Islet precursor cell (in vitro differentiated cells): ENCODE results near the gene GRK6.

ENCODE experiments used
- DNase-seq: peaks from one replicate; pipeline ENCODE4 v3.0.0-alpha.2; 2018

The GRK6 gene

DNA sequence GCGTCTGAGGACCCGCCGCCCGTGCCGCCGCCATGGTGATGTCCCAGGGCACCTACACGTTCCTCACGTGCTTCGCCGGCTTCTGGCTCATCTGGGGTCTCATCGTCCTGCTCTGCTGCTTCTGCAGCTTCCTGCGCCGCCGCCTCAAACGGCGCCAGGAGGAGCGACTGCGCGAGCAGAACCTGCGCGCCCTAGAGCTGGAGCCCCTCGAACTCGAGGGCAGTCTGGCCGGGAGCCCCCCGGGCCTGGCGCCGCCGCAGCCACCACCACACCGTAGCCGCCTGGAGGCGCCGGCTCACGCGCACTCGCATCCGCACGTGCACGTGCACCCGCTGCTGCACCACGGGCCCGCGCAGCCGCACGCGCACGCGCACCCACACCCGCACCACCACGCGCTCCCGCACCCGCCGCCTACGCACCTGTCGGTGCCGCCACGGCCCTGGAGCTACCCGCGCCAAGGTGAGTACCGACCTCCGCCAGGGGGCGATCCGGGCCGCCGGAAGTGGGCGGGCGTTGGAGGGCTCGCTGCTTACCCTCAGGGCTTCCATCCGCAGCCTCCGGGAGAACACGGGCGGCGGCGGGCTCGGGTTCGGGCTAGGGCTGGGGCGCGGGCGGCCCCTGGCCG is 28.7 kb downstream of the GRK6 start:
- DNase-seq = peak; percentile 90

DNA sequence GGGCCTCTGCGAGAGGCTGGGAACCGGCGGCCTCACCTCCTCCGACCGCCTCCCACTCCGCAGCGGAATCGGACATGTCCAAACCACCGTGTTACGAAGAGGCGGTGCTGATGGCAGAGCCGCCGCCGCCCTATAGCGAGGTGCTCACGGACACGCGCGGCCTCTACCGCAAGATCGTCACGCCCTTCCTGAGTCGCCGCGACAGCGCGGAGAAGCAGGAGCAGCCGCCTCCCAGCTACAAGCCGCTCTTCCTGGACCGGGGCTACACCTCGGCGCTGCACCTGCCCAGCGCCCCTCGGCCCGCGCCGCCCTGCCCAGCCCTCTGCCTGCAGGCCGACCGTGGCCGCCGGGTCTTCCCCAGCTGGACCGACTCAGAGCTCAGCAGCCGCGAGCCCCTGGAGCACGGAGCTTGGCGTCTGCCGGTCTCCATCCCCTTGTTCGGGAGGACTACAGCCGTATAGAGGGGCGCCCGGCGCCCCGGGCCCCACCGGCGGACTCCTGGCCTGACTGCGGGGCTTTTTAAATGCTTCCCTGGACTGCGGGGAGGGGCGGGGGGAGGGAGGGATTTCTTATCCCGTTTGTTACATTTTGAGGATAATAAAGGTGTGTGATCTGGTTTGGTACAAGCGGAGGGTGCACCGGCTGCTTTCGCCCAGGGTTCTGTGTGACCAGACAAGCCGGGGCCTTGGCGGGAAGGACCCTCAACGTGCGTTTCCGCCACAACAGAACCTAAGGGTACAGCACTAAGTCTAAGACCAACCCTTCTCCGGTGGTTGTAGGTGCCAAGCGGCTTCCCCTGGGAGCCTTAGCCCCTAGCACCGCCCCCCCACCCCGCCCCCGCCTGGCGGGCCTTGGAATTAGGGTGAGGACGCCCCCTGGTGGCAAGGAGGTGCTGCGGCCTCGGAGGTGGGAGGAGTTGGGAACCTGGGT is 29.4 kb downstream of the GRK6 start:
- DNase-seq = peak; percentile 96

DNA sequence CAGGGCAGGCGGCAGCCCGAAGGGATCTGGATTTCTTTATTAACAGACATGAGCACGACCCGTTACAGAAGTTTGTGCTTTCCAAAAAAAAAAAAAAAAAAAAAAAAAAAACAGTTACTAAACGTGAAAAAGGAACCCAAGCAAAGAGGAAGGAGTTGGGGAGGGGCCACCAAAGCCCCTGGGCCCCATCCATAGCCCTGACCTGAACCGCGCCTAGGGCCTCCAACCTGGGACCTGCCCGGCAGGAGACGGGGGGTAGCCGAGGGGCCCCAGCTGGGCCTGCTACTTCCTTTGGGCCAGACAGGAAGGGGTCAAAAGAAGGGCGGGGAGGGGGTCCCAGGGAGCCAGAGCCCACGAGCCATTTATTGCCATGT is 30.1 kb downstream of the GRK6 start:
- no peak for DNase-seq

DNA sequence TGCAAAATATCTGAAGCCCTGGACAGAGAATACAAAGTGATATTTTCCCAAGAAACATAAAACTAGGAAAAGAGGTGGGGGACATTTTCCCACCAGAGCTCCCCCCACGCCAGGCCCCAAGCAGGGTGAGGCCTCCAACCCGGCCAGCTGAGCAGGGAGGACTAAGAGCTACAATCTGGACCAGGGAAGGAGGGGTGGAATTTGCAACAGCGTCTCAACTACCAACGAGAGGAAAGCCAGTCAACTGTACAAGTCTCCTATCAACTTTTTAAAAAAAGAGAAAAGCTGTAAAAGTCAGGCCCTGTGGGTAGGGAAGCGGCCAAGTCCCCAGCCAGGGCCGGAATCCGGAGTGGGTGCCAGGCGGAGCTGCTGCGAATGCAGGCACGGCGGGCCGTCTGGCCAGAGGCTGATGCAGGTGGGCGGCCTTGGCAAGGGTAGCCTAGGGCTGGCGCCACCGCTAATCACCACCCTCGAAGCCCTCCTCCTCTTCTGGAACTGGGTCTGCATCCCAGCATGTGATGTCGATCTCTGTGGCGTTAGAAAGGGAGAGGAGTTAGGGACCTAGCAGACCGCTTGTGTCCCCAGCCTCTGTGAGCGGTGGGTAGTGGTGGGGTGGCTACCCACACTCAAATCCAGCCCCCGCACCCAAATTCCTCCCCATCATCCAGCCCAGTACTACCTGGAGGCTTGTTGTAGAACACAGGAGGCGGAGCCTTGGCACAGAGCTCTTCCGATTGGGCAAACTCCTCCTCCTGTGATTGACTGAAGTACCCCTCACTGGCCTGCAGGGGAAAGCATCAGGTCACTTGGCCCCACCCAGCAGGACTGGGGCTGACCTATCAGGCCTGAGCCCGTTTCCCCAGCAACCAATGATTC is 30.7 kb downstream of the GRK6 start:
- peak; percentile 98 for DNase-seq

DNA sequence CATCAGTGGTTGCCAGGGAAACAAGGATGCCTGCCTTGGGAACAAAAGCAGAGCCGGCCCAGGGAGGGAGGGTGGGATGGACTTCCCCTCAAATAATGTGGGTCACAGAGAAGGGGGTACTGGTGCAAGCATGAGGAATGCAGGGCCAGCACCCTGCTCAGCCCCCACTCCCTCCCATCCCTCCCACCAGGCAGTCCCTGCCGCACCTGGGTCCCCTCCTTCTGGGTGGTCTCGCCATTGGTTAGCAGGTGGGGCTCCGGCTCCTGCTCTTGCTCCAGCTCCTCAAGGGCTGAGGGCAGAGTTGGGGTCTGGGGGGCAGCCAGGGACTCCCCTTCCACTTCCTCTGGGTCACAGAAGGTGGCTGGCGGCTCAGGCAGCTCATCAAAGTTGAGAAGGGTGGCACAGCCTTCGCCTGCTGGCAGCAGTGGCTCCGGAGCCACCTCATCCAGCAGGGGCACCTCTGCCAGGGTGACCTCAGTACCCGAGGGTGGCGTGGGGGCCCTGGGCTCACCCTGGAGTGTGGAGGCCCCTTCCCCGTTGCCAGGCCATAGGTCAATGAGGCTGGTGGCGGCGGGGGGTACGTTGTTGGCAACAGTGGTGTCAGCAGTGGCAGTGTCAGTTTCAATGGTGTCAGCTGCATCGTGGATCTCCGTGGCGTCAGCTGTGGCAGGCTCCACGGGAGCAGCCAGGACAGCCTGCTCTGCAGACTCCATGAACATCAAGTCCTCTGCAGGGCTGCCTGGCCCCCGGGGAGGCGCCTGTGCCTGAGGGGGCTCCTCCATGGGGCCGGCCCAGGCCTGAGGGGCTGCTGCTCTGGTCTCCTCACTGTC is 31.6 kb downstream of the GRK6 start:
- no peak for DNase-seq

DNA sequence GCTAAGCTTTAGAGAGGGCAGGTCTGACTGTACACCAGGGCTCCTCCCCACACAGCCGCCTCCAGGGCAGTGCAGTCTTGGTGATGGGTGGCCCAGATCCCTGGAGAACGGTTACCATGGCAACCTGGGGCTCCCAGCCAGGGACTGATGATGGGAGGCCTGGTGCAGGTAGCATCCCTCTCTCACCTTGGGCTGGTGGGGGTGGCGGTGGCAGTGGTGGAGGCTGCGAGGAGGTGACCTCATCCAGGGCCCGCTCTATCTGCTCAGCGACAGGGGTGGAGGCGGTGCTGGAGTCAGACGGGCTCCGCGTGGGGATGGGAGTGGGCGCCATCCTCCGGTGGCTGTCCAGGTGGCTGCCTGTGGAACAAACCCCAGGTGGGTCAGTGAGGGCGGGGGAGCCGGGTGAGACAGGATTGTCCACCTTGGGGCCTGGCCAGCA is 32.5 kb downstream of the GRK6 start:
- peak; percentile 86 for DNase-seq

DNA sequence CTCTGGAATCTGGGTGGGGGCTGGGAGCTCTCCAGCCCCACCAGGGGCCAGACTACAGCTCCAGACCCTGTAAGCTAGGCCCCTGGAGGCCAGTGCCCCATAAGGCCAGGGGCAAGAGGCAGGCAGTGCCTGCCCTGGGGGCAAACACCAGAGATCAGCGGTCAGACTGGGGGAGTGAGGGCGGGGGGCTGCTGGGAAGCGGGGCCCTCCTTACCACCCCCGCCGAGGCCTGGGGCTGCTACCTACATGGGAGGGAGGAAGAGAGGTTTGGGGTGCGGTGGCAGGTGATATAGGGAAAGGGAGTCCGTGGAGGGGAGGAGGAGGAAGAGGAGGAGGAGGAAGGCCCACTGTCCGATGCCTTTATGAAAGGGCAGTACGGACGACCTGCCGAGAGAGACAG is 32.9 kb downstream of the GRK6 start:
- DNase-seq = no peak

DNA sequence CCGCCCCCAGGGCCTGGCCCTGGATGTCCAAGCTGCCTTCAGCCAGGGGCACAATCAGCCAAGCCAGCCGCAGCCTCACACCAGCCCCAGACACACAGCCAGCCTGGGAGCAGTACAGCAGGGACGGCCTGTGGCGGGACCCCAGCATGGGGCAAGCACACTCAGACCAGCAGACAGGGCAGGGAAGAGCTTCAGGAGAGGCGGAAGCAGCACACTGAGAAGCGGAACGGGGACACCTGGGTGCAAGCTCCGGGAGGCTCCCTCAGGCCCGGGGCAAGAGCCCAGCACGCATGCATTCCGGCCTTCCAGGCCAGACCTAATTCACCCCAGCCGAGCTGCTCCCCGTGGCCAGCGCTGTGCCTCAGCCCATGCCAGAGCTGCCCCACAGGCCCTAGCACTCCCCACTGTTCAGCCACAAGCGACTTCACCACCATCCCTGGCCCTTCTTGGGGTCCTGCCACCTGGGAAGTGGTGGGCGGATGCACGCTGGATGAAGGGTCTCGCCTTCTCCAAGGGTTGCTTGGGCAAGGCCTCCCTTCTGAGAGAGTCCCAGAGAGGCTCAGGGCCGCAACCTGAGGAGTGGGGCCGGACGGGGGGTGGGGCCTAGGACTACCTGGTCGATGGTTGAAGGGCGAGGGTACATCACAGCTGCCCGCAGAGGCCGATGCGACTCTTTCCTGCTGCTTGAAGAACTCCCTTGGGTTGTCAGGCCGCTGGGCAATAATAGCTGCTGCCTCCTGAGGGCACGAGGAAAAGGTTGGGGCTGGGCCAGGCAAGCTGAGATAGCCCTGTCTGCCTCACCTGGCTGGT is 33.5 kb downstream of the GRK6 start:
- no peak for DNase-seq

DNA sequence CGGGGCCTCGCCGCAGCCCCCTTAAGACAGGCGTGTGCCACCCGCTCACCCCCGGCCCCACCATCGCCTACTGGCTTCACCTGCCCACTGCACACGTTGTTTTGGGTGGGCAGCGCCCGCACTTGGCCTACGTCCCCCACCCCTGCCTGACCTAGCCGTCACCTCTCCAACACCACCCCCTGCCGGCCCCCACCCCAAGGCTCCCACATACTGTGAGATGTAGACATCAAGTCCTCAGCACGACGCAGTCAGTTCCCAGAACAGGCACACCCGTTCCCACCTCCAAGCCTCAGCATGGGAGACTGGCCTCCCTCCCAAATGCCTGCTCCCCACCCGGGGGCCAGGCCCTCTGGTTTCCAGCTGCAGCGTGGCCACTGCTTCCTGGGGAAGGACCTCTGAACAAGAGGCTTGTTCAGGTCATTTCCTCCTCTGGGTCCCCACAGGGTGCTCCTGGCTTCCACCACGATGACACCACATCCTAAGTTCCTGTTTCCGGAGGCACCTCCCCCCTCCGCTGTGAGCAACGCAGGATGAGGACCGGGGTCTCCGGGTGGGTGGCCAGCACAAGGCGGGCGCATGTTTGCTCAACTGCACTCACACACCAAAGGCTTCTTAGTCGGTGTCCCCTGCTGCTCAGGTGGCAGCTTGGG is 35.7 kb downstream of the GRK6 start:
- no peak for DNase-seq

DNA sequence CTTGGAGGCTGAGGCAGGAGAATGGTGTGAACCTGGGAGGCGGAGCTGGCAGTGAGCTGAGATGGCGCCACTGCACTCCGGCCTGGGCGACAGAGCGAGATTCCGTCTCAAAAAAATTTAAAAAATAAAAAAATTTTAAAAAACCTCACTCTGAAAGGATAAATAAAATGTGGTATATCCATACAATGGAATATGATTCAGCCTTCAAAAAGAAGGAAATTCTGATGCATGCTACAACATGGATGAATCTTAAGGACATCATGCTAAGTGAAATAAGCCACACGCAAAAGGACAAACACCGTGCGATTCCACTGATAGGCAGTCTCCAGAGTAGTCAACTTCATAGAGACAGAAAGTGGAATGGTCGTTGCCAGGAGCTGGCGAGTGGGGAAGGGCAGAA is 38.6 kb downstream of the GRK6 start:
- DNase-seq = no peak

DNA sequence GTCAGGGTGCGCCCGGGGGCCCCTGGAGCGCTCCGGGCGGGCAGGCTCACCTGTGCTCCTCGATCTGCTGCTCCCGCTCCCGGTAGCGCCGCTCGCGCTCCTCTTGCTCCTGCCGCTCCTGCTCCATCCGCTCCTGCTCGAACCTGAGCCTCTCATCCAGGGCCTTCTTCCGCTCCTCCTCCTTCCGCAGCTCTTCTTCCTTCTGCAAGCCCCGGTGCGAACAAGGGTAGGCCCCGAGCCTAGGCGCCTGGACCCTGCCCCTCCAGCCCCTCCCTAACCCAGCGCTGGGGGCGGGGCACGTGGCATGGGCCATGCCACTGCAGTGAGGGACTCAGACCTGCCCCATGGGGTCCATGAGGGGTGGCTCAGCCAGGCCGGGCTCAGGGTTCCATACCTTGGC is 40.4 kb downstream of the GRK6 start:
- no peak for DNase-seq

DNA sequence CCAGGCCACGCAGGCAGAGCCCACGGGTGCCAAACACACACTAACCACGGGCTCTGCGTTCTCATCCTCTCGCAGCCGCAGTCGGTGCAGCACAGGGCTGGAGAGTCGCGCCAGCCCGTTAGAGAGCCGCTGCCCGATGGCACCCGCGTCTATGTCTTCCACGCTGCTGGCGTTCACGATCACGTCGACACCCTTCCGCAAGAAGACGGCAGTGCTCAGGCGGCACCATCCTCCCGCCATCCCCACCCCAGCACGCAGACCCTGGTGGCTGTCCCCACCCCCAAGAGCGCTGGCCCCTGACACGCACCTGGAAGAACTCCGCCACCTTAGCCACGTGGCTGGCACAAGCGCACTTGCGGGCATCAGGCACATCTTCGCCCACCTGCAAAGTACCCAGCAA is 41.0 kb downstream of the GRK6 start:
- DNase-seq = no peak

DNA sequence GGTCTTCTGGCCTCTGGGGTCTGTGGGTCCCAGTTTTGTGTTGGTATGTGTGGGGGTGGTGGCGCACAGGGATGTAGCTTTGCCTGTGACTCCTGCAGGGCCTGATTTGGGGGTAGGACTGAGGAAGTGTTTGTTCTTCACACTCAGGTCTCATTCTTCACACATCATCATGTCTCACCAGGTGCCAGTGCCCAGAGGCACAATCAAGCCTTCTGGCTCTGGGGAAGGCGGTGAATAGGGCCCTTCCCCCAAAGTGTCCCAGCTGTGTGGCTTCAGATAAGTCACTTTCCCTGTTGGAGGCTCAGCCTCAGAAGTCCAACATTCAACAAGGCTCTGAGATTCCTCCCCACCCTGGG is 41.8 kb downstream of the GRK6 start:
- DNase-seq = no peak

DNA sequence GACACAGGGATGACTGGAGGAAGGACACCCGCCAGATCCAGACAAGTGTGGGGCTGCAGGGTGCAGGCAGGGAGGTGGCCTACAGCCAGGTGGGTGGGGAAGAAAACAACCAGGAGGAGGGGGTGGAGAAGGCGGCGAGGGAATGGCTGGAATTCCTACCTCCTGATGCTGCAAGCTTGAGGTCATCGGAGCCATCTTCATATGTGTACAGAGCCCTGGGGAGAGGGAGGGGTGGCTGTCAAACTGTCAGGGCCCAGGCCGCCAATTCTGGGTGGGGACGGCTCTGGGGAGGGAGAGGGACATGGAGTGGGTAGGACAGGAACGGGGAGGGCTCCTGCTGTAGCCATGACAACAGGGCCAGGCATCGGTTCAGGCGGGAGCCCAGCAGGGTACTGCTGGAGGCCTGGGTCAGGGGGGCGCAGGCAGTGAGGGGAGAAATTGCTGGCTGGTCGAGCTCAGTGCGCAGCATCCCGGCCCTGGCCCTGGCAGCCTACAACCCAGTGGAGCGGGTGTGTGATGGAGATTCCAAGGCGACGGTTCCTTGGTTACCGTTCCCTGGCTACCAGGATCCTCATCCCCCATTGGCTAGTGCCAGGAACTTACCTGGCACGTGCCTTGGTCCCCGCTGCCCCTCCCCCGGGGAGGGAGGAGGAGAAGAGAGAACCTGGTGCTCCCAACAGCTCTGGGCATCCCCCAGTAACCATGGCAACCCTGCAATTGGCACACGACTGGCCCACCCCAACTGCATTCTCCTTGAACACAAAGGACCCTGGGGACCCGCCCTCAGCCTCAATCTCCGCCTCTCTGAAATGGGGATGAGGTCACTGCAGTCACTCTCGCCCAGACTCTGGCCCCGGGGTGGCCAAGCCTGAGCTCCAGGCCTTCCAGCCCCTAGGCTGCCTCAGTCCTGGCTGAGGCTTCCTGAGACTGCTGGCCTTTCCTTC is 42.5 kb downstream of the GRK6 start:
- no peak for DNase-seq

DNA sequence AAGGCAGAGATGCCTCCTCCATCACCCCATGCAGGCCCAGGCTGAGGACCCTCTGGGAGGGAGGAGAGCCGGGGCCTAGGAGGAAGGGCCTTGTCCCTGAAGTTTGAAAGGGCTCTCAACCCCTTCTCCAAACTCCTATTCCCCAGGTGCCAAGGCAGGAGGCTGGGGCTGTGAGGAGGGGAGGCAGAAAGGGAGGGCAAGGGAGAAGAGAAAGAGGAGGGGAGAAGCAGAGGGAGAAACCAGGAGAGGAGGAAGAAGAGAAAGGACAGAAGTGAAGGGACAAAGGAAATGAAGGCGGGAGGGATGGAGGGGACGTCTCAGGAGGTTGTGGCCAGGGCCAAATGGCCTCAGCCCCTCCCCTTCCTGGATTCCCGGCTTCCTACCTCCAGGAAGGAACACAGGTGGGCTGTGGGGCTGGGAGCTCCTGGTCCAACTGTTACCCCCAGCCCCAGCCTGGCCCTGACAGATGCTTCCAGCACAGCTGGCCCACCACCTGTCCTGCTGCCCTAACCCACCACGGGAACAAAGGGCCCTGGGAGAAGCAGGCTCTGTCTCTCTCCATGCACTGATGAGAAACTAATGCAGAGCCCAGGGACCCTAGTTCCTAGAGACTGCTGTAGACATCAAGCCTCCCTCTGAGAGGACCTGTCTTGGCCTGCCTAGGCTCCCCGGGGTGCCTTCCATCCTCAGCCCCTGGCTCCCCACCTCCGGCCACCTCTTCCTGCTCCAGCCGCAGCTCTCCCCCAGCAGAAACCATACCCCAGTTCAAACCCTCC is 43.5 kb downstream of the GRK6 start:
- DNase-seq = no peak

DNA sequence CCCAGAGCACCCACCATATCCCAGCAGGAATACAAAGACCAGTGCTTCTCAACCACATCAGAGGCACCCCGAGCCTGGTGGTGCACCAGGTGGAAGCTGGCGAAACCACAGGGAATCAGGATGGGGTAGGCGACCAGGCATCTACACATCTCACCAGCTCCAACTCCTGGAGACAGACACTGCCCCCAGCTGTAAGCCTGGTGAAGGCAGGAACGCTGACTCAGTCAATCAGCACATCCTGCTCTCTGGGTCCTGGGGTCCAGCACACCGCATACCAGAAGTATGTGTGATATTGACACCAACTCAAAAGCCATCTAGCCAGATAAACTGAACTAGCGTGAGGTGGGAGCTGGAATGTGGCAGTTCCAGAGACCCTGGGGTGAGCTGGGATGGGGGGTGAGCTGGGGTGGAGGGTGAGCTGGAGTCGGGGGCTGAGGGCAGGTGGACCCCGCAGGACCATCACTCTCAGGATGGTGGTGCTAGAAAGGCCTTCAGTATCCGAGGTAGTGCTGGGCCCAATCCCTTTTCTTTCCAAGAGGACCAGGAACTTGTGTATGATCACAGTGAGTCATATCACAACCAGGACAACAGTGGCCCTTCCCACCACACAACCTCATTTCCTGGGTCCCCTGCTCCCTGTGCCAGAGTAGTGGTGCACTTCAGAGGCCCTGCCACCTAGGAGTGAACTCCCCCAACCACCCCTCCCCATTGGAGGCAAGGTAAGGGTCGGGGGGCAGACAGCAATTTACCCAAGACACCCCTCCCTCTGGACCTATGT is 44.5 kb downstream of the GRK6 start:
- no peak for DNase-seq

DNA sequence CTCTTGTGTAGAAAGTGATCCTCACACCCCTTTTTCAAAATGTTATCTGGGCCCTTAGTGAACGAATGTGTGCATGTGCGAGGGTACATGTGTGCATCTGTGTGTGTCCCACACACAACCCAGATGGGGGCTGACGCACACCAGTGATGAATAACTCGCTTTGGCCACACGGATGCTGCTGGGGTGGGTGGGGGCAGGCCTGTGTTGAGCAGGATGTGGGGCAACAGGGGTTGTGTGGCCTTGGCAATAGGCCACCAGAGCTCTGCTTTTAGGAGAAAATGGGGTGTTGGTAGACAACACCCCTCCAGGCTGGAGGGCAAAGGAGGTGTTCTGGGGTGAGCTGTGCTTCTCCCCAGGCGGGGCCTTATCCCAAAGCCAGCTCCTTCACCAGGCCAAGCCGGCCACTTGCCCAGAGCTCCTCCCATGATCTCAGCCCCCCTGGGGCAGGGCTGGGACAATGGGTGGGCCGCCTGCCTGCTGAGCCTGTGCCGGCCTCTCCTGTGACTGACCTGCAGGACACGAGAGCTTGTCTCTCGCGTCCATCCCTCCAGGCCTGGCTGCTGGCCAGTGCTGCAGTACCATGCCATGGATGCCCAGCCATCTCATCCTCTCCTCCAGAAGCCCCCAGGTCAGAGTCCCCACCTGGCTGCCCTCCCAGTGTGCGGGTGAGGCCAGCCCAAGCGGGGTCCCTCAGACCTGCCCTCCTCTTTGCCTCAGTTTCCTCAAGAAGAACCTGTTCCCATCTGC is 45.3 kb downstream of the GRK6 start:
- no peak for DNase-seq
